Left ventricle myocardium inferior (tissue), 1 donor: ENCODE measurements around the gene NME3. TPM values are rescaled to one million over a fixed set of nuclear protein-coding genes. Genes with fewer than 3 reads are reported as not detected.

ENCODE experiments used
- DNase-seq: peaks from one replicate; pipeline ENCODE4 v3.0.0-alpha.2; 2020
- H3K27ac ChIP-seq: fragments of 200-600 bp; replicated peaks from 2 replicates; pipeline ENCODE4 v1.8.0; 2021
- H3K27me3 ChIP-seq: fragments of 200-600 bp; 2 replicates; pipeline ENCODE4 v1.8.0; 2021; ENCODE audit warnings: low read depth
- H3K36me3 ChIP-seq: fragments of 200-600 bp; 2 replicates; pipeline ENCODE4 v1.8.0; 2021
- H3K4me1 ChIP-seq: fragments of 200-600 bp; 2 replicates; pipeline ENCODE4 v1.8.0; 2021
- H3K4me3 ChIP-seq: fragments of 200-600 bp; 2 replicates; pipeline ENCODE4 v1.8.0; 2021; ENCODE audit warnings: mild to moderate bottlenecking, moderate library complexity
- H3K9me3 ChIP-seq: fragments of 200-600 bp; replicated peaks from 2 replicates; pipeline ENCODE4 v1.8.0; 2021
- intact Hi-C: fragments of 100-400 bp; cut with micrococcal nuclease; formaldehyde crosslinking; loops from one replicate; pipeline ENCODE4 v1.11.0; 2022
- total RNA-seq: library from RNA; stranded (reverse); fragmentation: NEBNext Ultra II Directional; extraction: Animal tissue kit (Norgen Biotek cat#: 25700); gene quantifications from one replicate; pipeline ENCODE4 v1.2.1, GENCODE V29; 2021
- TF ChIP-seq, protein P1 (sequence below): fragments of 200-600 bp; IDR thresholded peaks from 2 replicates; pipeline ENCODE4 v1.8.0; 2021; ENCODE audit warnings: antibody characterized with exemption, mild to moderate bottlenecking, borderline replicate concordance
- donor health status: DM: no; HTN: yes; CAD: no; lungs with severe emphysema.

NME3 gene
- total RNA-seq, 1 donor from 2014 or later, result 37.0 TPM

DNA sequence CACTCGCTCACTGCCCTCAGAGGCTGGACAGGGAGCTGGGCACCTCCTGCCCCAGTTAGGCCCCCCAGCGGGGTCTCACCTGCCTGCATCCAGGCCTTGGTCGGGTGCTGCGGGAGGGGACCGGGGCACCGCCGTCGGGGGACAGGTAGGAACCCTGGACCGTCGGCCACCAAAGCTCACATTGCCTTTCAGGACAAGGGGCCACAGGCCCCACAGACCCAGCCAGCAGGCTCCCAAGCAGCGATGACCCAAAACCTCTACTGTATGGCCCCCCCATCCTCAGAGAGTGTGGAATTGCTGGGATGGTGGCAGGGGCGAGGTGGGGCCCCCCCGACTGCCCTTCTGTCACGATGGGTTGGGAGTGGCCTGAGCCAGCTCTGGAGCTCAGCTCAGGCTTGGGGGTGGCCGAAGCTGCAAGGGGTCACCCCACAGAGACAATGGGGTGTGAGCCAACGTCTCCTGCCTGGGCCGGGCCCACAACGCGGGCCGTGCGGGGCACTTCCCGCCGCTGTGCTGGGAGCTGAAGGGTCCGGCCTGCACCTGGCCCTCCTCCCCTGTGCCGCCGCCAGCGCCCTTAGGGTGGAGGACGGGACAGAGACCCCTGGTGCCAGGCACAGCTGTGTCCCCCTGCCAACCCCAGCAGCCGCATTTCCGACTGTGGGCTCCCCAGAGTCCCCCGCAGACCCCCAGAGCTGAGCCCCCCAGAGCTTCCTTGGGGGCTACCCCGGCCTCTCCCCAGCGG is 21.7 kb upstream of the NME3 start:
- intact Hi-C loops, result no loop called here
- peaks cover 6% of the 10 kb centered on the region for H3K9me3 ChIP-seq
- peaks cover 26% of the 10 kb centered on the region for H3K36me3 ChIP-seq
- H3K27me3 ChIP-seq, result no peaks in the 10 kb centered on the region
- H3K4me1 ChIP-seq, result no peaks in the 10 kb centered on the region
- no peak overlapping the region for H3K27ac ChIP-seq
- TF ChIP-seq, protein P1, sequence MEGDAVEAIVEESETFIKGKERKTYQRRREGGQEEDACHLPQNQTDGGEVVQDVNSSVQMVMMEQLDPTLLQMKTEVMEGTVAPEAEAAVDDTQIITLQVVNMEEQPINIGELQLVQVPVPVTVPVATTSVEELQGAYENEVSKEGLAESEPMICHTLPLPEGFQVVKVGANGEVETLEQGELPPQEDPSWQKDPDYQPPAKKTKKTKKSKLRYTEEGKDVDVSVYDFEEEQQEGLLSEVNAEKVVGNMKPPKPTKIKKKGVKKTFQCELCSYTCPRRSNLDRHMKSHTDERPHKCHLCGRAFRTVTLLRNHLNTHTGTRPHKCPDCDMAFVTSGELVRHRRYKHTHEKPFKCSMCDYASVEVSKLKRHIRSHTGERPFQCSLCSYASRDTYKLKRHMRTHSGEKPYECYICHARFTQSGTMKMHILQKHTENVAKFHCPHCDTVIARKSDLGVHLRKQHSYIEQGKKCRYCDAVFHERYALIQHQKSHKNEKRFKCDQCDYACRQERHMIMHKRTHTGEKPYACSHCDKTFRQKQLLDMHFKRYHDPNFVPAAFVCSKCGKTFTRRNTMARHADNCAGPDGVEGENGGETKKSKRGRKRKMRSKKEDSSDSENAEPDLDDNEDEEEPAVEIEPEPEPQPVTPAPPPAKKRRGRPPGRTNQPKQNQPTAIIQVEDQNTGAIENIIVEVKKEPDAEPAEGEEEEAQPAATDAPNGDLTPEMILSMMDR, result no peak
- H3K4me3 ChIP-seq, result no peak overlapping the region
- no peak for DNase-seq

DNA sequence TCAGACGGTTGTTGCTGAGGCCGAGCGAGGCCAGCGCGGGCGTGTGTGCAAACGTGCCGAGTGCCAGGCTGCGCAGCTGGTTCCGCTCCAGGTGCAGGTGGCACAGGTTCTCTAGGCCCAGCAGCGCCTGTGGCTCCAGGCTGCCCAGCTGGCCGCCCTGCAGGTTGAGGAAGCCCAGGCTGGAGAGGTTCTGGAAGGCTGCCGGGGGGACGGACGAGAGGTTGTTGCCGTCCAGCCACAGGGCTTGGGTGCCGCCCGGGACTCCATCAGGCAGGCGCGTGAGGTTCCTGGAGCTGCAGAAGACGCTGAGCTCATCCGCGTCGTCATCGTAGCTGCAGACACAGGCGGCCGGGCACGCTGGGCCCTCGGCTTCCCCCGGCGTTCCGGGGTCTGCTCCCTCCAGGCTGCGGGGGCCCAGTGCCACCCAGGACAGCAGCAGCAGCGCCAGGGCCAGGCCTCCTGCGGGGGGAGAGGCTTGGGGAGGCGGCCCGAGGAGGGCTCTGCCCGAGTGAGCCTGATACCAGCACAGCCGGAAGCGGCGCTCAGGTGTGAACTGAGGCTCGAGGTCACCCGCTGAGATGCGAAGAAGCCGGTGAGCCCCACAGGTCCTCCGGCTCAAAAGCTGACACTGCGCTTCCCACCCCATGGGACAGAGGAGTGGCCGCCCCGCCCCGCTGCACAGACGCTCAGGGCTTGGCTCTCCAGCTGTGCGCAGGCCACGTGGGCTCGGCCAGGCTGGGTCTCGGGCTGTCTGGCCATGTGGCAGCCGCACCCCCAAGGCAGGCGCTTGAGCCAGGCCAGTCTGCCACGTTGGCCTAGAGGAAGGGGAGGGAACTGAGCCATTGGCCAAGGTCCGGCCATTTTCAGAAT is 20.8 kb upstream of the NME3 start:
- no peak for DNase-seq
- Histone ChIP-seq H3K9me3 (no peaks in the 10 kb centered on the region), H3K27ac (no peak overlapping the region), H3K27me3 (no peaks in the 10 kb centered on the region), H3K4me1 (no peaks in the 10 kb centered on the region), H3K4me3 (no peak overlapping the region), H3K36me3 (peaks cover 34% of the 10 kb centered on the region)
- TF ChIP-seq, protein P1, result no peak
- intact Hi-C loops, result no loop called here

DNA sequence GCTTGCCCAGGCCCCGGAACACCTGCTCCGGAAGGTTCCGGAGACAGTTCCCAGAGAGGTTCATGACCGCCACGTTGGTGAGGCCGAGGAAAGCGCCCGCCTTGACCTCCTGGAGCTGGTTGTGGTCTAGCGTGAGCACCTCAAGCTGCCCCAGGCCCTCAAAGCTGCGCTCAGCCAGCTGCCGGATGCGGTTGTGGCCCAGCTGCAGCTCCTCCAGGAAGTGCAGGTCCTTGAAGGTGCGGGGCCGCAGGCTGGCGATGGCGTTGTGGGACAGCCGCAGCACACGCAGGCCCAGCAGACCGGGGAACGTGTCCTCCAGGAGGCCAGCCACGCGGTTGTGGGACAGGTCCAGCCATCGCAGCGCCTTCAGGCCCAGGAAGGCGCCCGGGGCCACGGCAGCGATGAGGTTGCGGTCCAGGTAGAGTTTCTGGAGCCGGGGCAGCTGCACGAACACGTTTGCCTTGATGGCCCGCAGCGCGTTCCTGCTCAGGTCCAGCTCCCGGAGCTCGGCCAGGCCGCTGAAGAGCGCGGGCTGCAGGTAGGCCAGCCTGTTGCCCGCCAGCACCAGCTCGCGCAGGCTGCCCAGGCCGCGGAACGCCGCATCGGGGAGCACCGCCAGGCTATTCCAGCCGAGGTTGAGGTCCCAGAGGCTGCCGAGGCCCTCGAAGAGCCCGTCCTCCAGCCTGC is 20.1 kb upstream of the NME3 start:
- intact Hi-C loops, result no loop called here
- Histone ChIP-seq H3K4me1 (no peaks in the 10 kb centered on the region), H3K36me3 (peaks cover 42% of the 10 kb centered on the region), H3K4me3 (no peak overlapping the region), H3K27ac (no peak overlapping the region), H3K27me3 (no peaks in the 10 kb centered on the region), H3K9me3 (no peaks in the 10 kb centered on the region)
- no peak for DNase-seq
- TF ChIP-seq, protein P1, result no peak

DNA sequence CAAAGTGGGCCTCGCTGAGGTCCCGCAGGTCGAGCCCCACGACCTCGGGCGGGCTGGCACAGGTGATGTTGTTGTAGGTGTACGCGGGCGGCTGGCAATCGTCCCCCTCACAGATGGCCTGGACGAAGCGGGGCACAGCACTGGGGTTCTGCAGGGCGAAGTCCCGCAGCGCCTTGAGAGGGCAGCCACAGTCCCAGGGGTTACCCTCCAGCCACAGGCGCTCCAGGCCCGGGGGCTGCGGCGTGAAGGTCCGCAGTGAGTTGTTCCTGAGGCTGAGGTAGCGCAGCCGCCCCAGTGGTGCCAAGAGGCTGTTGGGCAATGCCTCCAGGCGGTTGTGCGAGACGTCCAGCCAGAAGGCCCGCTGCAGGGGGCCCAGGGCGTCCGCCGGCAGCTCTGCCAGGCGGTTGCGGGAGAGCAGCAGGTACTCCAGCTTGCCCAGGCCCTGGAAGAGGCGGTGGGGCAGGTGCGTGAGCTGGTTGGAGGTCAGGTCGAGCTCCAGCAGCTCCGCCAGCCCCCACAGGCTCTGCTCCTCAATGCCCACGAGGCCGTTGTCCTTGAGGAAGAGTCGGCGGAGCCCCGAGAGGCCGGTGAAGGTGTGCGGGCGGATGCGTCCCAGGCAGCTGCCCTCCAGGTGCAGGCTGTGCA is 19.4 kb upstream of the NME3 start:
- no peak for DNase-seq
- H3K36me3 ChIP-seq, result peaks cover 45% of the 10 kb centered on the region

DNA sequence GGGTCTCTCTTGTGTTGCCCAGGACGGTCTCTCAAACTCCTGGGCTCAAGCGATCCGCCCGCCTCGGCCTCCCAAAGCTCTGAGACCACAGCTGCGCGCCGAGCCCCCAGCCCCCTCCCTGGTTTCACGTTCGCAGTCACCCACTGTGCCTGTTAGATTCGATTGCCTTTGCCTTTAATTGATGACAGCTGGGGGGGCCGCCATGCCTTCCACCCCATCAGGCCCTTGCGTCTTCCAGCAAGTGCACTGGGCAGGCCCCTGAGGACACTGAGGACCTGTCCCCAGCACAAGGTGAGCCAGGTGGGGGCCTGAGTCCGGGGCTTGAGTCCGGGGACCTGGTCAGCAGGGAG is 18.9 kb upstream of the NME3 start:
- DNase-seq, result no peak
- intact Hi-C loops, result no loop called here
- no peak overlapping the region for H3K27ac ChIP-seq
- TF ChIP-seq, protein P1, result no peak
- H3K4me1 ChIP-seq, result peaks cover 11% of the 10 kb centered on the region
- no peaks in the 10 kb centered on the region for H3K9me3 ChIP-seq
- H3K27me3 ChIP-seq, result no peaks in the 10 kb centered on the region
- H3K4me3 ChIP-seq, result no peak overlapping the region
- peaks cover 45% of the 10 kb centered on the region for H3K36me3 ChIP-seq

More for the DNA sequence above, 19.4 kb upstream of the NME3 start:
- H3K4me3 ChIP-seq, result no peak overlapping the region
- TF ChIP-seq, protein P1, result no peak
- H3K27ac ChIP-seq, result no peak overlapping the region
- intact Hi-C loops, result no loop called here
- H3K4me1 ChIP-seq, result peaks cover 6% of the 10 kb centered on the region
- H3K9me3 ChIP-seq, result no peaks in the 10 kb centered on the region
- H3K27me3 ChIP-seq, result no peaks in the 10 kb centered on the region
